T-helper 1 cell treated with Interleukin-12 subunit alpha and Interleukin-12 subunit beta and Interleukin-4 antibody, amounts not matched to agents 30 μg/mL and 1 μg/mL, for 36 hours (primary cell): ENCODE measurements around the gene TGFBR3L.
"Not testable (repeated sequence)": the region's sequence is repeated elsewhere in the genome, so short reads cannot be mapped to it uniquely, and the experiment has no call there.

Experiments
- H3K27ac Mint-ChIP-seq: one replicate; pipeline ENCODE4 v1.8.0; 2021; ENCODE audit warnings: mild to moderate bottlenecking, mixed read lengths
- H3K27me3 Mint-ChIP-seq: one replicate; pipeline ENCODE4 v1.8.0; 2021; ENCODE audit warnings: low read depth, mixed read lengths
- H3K36me3 Mint-ChIP-seq: one replicate; pipeline ENCODE4 v1.8.0; 2021; ENCODE audit warnings: low read depth, mixed read lengths
- H3K4me1 Mint-ChIP-seq: one replicate; pipeline ENCODE4 v1.8.0; 2021; ENCODE audit warnings: low read depth, mixed read lengths
- H3K4me3 Mint-ChIP-seq: one replicate; pipeline ENCODE4 v1.8.0; 2021; ENCODE audit warnings: mild to moderate bottlenecking, moderate library complexity, mixed read lengths
- H3K9me3 Mint-ChIP-seq: one replicate; pipeline ENCODE4 v1.8.0; 2021; ENCODE audit warnings: mixed read lengths

Gene TGFBR3L

GRCh38 chr19:7893362-7894101, 21.1 kb upstream of the TGFBR3L start:
- H3K4me3 Mint-ChIP-seq, H3K4me1 Mint-ChIP-seq, H3K36me3 Mint-ChIP-seq, H3K27me3 Mint-ChIP-seq, H3K27ac Mint-ChIP-seq, H3K9me3 Mint-ChIP-seq: not testable (repeated sequence)

GRCh38 chr19:7894612-7895309, 19.9 kb upstream of the TGFBR3L start:
- H3K27ac Mint-ChIP-seq: no peak overlapping the region

GRCh38 chr19:7895565-7895964, 19.1 kb upstream of the TGFBR3L start:
- Mint-ChIP-seq H3K4me1 (no peaks in the 10 kb centered on the region), H3K36me3 (no peaks in the 10 kb centered on the region), H3K27ac (no peak overlapping the region), H3K27me3 (peaks cover 4% of the 10 kb centered on the region), H3K4me3 (no peak overlapping the region), H3K9me3 (no peaks in the 10 kb centered on the region)

More at GRCh38 chr19:7894612-7895309, 19.9 kb upstream of the TGFBR3L start:
- Mint-ChIP-seq H3K27me3 (peaks cover 4% of the 10 kb centered on the region), H3K4me1 (no peaks in the 10 kb centered on the region), H3K4me3 (no peak overlapping the region), H3K36me3 (no peaks in the 10 kb centered on the region), H3K9me3 (no peaks in the 10 kb centered on the region)

GRCh38 chr19:7897292-7897691, 17.3 kb upstream of the TGFBR3L start:
- Mint-ChIP-seq H3K27me3 (no peaks in the 10 kb centered on the region), H3K9me3 (no peaks in the 10 kb centered on the region), H3K27ac (no peak overlapping the region), H3K36me3 (no peaks in the 10 kb centered on the region), H3K4me1 (no peaks in the 10 kb centered on the region), H3K4me3 (no peak overlapping the region)

- H3K4me1 Mint-ChIP-seq: peaks cover 4% of the 10 kb centered on the region
- no peaks in the 10 kb centered on the region for H3K36me3 Mint-ChIP-seq
- no peaks in the 10 kb centered on the region for H3K9me3 Mint-ChIP-seq
- H3K4me3 Mint-ChIP-seq: no peak overlapping the region
- no peaks in the 10 kb centered on the region for H3K27me3 Mint-ChIP-seq
- H3K27ac Mint-ChIP-seq: no peak overlapping the region
Observed at GRCh38 chr19:7898967-7899366, 15.7 kb upstream of the TGFBR3L start.

GRCh38 chr19:7899751-7900378, 14.8 kb upstream of the TGFBR3L start:
- peaks cover 3% of the 10 kb centered on the region for H3K36me3 Mint-ChIP-seq
- no peak overlapping the region for H3K27ac Mint-ChIP-seq
- no peaks in the 10 kb centered on the region for H3K9me3 Mint-ChIP-seq
- peaks cover 9% of the 10 kb centered on the region for H3K4me1 Mint-ChIP-seq
- no peak overlapping the region for H3K4me3 Mint-ChIP-seq
- no peaks in the 10 kb centered on the region for H3K27me3 Mint-ChIP-seq

GRCh38 chr19:7900401-7900870, 14.2 kb upstream of the TGFBR3L start:
- Mint-ChIP-seq H3K9me3 (no peaks in the 10 kb centered on the region), H3K4me3 (no peak overlapping the region), H3K27me3 (no peaks in the 10 kb centered on the region), H3K36me3 (peaks cover 6% of the 10 kb centered on the region), H3K4me1 (peaks cover 12% of the 10 kb centered on the region), H3K27ac (no peak overlapping the region)

GRCh38 chr19:7900931-7901330, 13.7 kb upstream of the TGFBR3L start:
- H3K4me1 Mint-ChIP-seq: peaks cover 16% of the 10 kb centered on the region
- no peaks in the 10 kb centered on the region for H3K9me3 Mint-ChIP-seq
- peaks cover 8% of the 10 kb centered on the region for H3K36me3 Mint-ChIP-seq
- no peak overlapping the region for H3K4me3 Mint-ChIP-seq
- no peaks in the 10 kb centered on the region for H3K27me3 Mint-ChIP-seq
- H3K27ac Mint-ChIP-seq: no peak overlapping the region

- H3K27ac Mint-ChIP-seq: no peak overlapping the region
- peaks cover 16% of the 10 kb centered on the region for H3K4me1 Mint-ChIP-seq
- H3K4me3 Mint-ChIP-seq: no peak overlapping the region
- no peaks in the 10 kb centered on the region for H3K9me3 Mint-ChIP-seq
- H3K27me3 Mint-ChIP-seq: no peaks in the 10 kb centered on the region
- peaks cover 8% of the 10 kb centered on the region for H3K36me3 Mint-ChIP-seq
Observed at GRCh38 chr19:7901337-7901736, 13.3 kb upstream of the TGFBR3L start.

GRCh38 chr19:7902796-7903243, 11.8 kb upstream of the TGFBR3L start:
- Mint-ChIP-seq H3K27me3 (no peaks in the 10 kb centered on the region), H3K9me3 (no peaks in the 10 kb centered on the region), H3K4me1 (peaks cover 16% of the 10 kb centered on the region), H3K4me3 (peak overlapping the region; percentile 90), H3K36me3 (peaks cover 8% of the 10 kb centered on the region), H3K27ac (peak overlapping the region; percentile 94)

GRCh38 chr19:7903244-7904073, 11.2 kb upstream of the TGFBR3L start, which contains the start of gene MAP2K7:
Gene MAP2K7, plus strand, starts transcription at chr19:7903877. Its CDS starts 68 bp downstream, at chr19:7903945.
- Mint-ChIP-seq H3K4me3 (peak within 1 kb of the TSS; percentile 90), H3K27ac (peak within 1 kb of the TSS; percentile 94), H3K9me3 (no peaks in the 10 kb centered on the region), H3K27me3 (no peaks in the 10 kb centered on the region), H3K4me1 (peaks cover 16% of the 10 kb centered on the region), H3K36me3 (peaks cover 8% of the 10 kb centered on the region)

- peak overlapping the region; percentile 82 for H3K4me3 Mint-ChIP-seq
Observed at GRCh38 chr19:7904074-7905020, 10.3 kb upstream of the TGFBR3L start.

GRCh38 chr19:7905268-7905667, 9.4 kb upstream of the TGFBR3L start:
- Mint-ChIP-seq H3K4me3 (peak overlapping the region; percentile 82), H3K4me1 (peaks cover 16% of the 10 kb centered on the region), H3K36me3 (peaks cover 8% of the 10 kb centered on the region), H3K9me3 (no peaks in the 10 kb centered on the region), H3K27ac (peak overlapping the region; percentile 82), H3K27me3 (no peaks in the 10 kb centered on the region)

More at GRCh38 chr19:7904074-7905020, 10.3 kb upstream of the TGFBR3L start:
- Mint-ChIP-seq H3K4me1 (peaks cover 16% of the 10 kb centered on the region), H3K27me3 (no peaks in the 10 kb centered on the region), H3K36me3 (peaks cover 8% of the 10 kb centered on the region), H3K9me3 (no peaks in the 10 kb centered on the region), H3K27ac (peak overlapping the region; percentile 82)
